A673 (cell line): Measurements from ENCODE around the gene KLF16. TPM values are rescaled to one million over a fixed set of nuclear protein-coding genes. Genes with fewer than 3 reads are reported as not detected.

Experiments
- BruUV-seq: library from RNA; stranded (reverse); fragments of 400-500 nt; replicated peaks from 2 replicates; lab custom pipeline; 2021; lab: Mats Ljungman, UMichigan
- CTCF ChIA-PET: fragments of 300-600 bp; sonication (Branson Sonifier 250); formaldehyde crosslinking; loops from one replicate; lab custom pipeline; 2022; ENCODE audit warnings: antibody characterized with exemption; lab: Charles Lee
- POLR2A ChIA-PET: fragments of 300-600 bp; sonication (Branson Sonifier 250); formaldehyde crosslinking; loops from one replicate; lab custom pipeline; 2022; ENCODE audit warnings: antibody characterized with exemption; ENCODE audit not compliant: low non-redundant PET; lab: Charles Lee
- DNase-seq: peaks from one replicate; pipeline ENCODE4 v3.0.0-alpha.2; 2015; ENCODE audit warnings: low spot score
- H3K27ac ChIP-seq: fragments of 200-600 bp; sonication (generic); 2 replicates; pipeline ENCODE4 v1.5.1; 2016; ENCODE audit warnings: mixed run types, low read depth, mild to moderate bottlenecking, mixed read lengths, antibody characterized with exemption, low read length; ENCODE audit not compliant: poor library complexity, severe bottlenecking
- H3K27me3 ChIP-seq: fragments of 200-600 bp; sonication (generic); replicated peaks from 2 replicates; pipeline ENCODE4 v1.6.1; 2017; ENCODE audit warnings: mixed run types, low read depth, mild to moderate bottlenecking, mixed read lengths, antibody characterized with exemption, low read length; ENCODE audit not compliant: insufficient read depth, poor library complexity
- H3K36me3 ChIP-seq: fragments of 200-600 bp; sonication (generic); 2 replicates; pipeline ENCODE4 v1.6.1; 2016; ENCODE audit warnings: mixed run types, mild to moderate bottlenecking, mixed read lengths, antibody characterized with exemption, low read length; ENCODE audit not compliant: insufficient read depth, poor library complexity, severe bottlenecking
- H3K4me1 ChIP-seq: fragments of 200-600 bp; sonication (generic); 2 replicates; pipeline ENCODE4 v1.6.1; 2017; ENCODE audit warnings: mixed run types, mild to moderate bottlenecking, mixed read lengths, antibody characterized with exemption, low read length; ENCODE audit not compliant: insufficient read depth, poor library complexity, severe bottlenecking
- H3K4me3 ChIP-seq: fragments of 200-600 bp; sonication (generic); 2 replicates; pipeline ENCODE4 v1.5.1; 2016; ENCODE audit warnings: low read depth, mixed run types, mild to moderate bottlenecking, mixed read lengths, low read length; ENCODE audit not compliant: poor library complexity, severe bottlenecking
- H3K9me3 ChIP-seq: fragments of 200-600 bp; sonication (generic); 2 replicates; pipeline ENCODE4 v1.6.1; 2016; ENCODE audit warnings: mixed run types, low read depth, mild to moderate bottlenecking, mixed read lengths, antibody characterized with exemption, low read length; ENCODE audit not compliant: poor library complexity, severe bottlenecking
- CTCF ChIP-seq: fragments of 300-800, 200-600 bp; sonication (generic); conservative IDR thresholded peaks from 2 replicates; pipeline ENCODE4 v1.5.1; 2017; ENCODE audit warnings: low read depth, mild to moderate bottlenecking, antibody characterized with exemption, low read length, moderate library complexity, mixed read lengths
- EZH2 ChIP-seq: fragments of 200-600 bp; sonication (generic); IDR thresholded peaks from 2 replicates; pipeline ENCODE4 v1.6.1; 2017; ENCODE audit warnings: borderline replicate concordance, low read depth, mild to moderate bottlenecking, mixed read lengths, antibody characterized with exemption, low read length; ENCODE audit not compliant: poor library complexity, severe bottlenecking
- intact Hi-C: fragments of 100-400 bp; cut with micrococcal nuclease; formaldehyde crosslinking; loops from one replicate; pipeline ENCODE4 v1.10.0; 2022; ENCODE audit not compliant: unreplicated experiment
- total RNA-seq: library from RNA; stranded (reverse); gene quantifications from 2 replicates; pipeline ENCODE4 v1.2.3, GENCODE V29; 2021

Gene KLF16
- total RNA-seq, 1 experiment from 2014 or later = 46.8 TPM

DNA sequence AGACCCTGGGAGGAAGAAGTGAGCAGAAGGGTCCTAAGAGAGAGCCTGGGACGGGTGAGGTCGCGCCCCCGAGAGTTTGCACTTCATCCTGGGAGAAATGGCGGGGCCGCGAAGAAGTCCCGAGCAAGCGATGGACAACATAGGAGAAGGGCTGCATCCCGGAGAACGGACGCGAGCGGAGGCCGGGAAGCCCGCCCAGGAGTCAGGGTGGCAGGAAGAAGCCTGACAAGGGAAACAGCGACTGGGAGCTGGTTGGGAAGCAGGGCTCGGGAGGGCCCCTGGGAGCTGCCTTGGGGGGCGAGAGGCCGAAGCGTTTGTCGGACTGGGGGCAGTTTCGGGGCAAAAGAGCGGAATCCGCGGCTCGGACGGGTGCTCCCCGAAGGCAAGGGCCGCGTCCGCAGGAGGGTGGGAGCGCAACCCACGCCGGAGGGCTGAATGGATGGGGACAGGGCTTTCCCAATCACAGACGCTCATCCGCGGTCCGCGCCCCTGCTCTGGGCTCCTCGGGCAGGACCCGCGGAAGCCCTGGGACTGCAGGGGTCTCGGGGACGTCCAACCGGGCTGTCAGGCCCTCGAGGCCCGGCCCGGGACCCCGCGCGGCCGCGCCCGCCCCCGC lies 21.4 kb upstream of the KLF16 start:
- CTCF ChIA-PET = interaction anchor here (0.6 kb wide), 2 partner anchors 18 to 480 kb away, joined by 6 to 9 read pairs; no protein-coding TSS in a partner anchor
- no peaks in the 10 kb centered on the region for H3K27me3 ChIP-seq
- DNase-seq = no peak
- intact Hi-C loops = no loop called here
- TF ChIP-seq CTCF = no peak
- no peak for TF ChIP-seq EZH2
- H3K9me3 ChIP-seq = no peaks in the 10 kb centered on the region
- H3K27ac ChIP-seq = peak overlapping the region; percentile 64
- POLR2A ChIA-PET = interaction anchor here (0.6 kb wide), 4 partner anchors 13 to 488 kb away, joined by 3 to 9 read pairs (median 4); no protein-coding TSS in a partner anchor
- no peaks in the 10 kb centered on the region for H3K36me3 ChIP-seq
- H3K4me3 ChIP-seq = peak overlapping the region; percentile 94
- peaks cover 7% of the 10 kb centered on the region for H3K4me1 ChIP-seq
- no TSS peak for BruUV-seq

GRCh38 chr19:1884291-1884718 lies 20.9 kb upstream of the KLF16 start:
- H3K27ac ChIP-seq = peak overlapping the region; percentile 64
- intact Hi-C loops = no loop called here
- peak overlapping the region; percentile 94 for H3K4me3 ChIP-seq
- no TSS peak for BruUV-seq
- ChIA-PET POLR2A (interaction anchor here (0.6 kb wide), 1 partner anchor 488 kb away, joined by 3 read pairs; no protein-coding TSS in a partner anchor), CTCF (interaction anchor here (0.6 kb wide), 1 partner anchor 44 kb away, joined by 9 read pairs; no protein-coding TSS in a partner anchor)
- no peak for DNase-seq
- H3K36me3 ChIP-seq = no peaks in the 10 kb centered on the region
- H3K4me1 ChIP-seq = peaks cover 7% of the 10 kb centered on the region
- no peaks in the 10 kb centered on the region for H3K27me3 ChIP-seq
- TF ChIP-seq EZH2 = no peak
- no peak for TF ChIP-seq CTCF
- H3K9me3 ChIP-seq = no peaks in the 10 kb centered on the region

DNA sequence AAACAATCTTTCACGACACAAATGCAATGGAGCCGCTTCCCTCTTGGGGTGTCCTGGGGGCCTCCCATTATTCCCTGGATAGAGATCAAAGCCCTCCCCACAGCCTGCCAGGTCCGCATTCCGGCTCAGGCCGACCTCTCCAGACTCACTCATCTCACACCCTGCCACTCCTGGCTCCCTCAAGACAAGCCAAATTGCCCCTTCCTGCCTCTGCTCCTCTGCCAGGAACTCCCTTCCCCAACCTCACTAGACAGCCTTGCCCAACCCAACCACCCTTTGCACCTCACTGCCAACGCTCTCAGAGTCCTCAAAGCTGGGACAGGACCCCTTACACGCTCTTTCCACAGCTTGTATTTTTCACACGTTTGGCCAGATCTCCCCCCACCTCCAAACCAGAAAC lies 20.4 kb upstream of the KLF16 start:
- no TSS peak for BruUV-seq
- CTCF ChIA-PET = interaction anchor here (0.6 kb wide), 1 partner anchor 45 kb away, joined by 9 read pairs; no protein-coding TSS in a partner anchor
- no peak for TF ChIP-seq EZH2
- no peak for TF ChIP-seq CTCF
- no peaks in the 10 kb centered on the region for H3K27me3 ChIP-seq
- DNase-seq = no peak
- no peaks in the 10 kb centered on the region for H3K9me3 ChIP-seq
- POLR2A ChIA-PET = no interaction called here
- peak overlapping the region; percentile 94 for H3K4me3 ChIP-seq
- H3K4me1 ChIP-seq = peaks cover 7% of the 10 kb centered on the region
- no peaks in the 10 kb centered on the region for H3K36me3 ChIP-seq
- H3K27ac ChIP-seq = peak overlapping the region; percentile 18
- intact Hi-C loops = no loop called here
